AG09309 (cell line): ENCODE results near the gene GALNT18.

Experiments used
- DNase-seq: peaks from one replicate; pipeline ENCODE4 v3.0.0-alpha.2; 2010; ENCODE audit warnings: low read depth
- H3K4me3 ChIP-seq: 2 replicates; pipeline ENCODE4 v1.5.1; 2011; ENCODE audit warnings: mild to moderate bottlenecking, low read depth, low read length, moderate library complexity; ENCODE audit not compliant: control insufficient read depth
- TF ChIP-seq, protein P1 (sequence below): IDR thresholded peaks from 2 replicates; pipeline ENCODE4 v1.5.1; 2011; ENCODE audit warnings: mild to moderate bottlenecking, low read depth, low read length, inconsistent platforms; ENCODE audit not compliant: insufficient read depth, control insufficient read depth; ENCODE audit errors: missing control alignments

GALNT18 gene

DNA sequence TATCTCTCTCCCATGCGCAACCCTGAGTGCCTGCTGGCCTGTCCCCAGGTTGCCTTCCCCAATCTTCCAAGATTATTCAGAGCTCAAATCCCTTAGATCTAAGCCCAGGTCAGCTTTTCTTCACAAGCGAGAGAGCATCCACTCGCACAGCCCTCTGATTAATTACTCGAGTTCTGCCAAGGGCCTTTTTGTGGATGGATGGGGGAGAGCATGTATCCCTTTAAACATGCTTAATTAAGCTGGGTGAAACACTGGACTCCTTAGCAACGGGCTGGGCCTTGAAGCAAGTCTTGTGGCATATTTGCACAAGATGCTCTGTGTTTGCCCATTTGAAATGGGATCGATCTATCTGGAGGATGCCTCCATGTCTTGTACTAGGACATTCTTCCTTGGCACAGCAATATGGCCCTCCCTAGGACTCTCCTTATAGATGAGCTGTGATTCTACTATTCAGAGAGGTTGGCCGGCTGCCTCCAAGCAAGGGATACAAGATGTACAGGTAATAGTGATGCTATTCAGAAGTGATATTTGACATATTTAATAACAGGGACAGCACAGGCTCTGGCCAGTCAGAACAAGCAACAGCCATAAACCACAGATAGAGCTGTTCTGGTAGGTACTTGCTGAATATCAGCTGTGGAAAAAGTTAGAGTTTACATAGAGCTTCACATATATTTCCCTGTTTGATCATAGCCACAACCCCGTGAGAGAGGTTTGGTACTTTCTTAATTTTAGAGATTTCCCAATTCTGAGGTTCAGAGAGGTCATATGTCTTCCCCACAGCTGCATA lies 394.3 kb downstream of the GALNT18 start:
- no peak for DNase-seq
- TF ChIP-seq, protein P1, sequence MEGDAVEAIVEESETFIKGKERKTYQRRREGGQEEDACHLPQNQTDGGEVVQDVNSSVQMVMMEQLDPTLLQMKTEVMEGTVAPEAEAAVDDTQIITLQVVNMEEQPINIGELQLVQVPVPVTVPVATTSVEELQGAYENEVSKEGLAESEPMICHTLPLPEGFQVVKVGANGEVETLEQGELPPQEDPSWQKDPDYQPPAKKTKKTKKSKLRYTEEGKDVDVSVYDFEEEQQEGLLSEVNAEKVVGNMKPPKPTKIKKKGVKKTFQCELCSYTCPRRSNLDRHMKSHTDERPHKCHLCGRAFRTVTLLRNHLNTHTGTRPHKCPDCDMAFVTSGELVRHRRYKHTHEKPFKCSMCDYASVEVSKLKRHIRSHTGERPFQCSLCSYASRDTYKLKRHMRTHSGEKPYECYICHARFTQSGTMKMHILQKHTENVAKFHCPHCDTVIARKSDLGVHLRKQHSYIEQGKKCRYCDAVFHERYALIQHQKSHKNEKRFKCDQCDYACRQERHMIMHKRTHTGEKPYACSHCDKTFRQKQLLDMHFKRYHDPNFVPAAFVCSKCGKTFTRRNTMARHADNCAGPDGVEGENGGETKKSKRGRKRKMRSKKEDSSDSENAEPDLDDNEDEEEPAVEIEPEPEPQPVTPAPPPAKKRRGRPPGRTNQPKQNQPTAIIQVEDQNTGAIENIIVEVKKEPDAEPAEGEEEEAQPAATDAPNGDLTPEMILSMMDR = no peak

More for the DNA sequence above, 394.3 kb downstream of the GALNT18 start:
- H3K4me3 ChIP-seq = no peak overlapping the region
